Mesendoderm (in vitro differentiated cells): ENCODE results near the gene OPA1.
A peak's percentile ranks its signal among the peaks of the same experiment; 100 is the strongest.

Source experiments
- DNase-seq: peaks from one replicate; pipeline ENCODE4 v3.0.0; 2013
- H2AK5ac ChIP-seq: 2 replicates; pipeline ENCODE4 v1.6.1; 2013; ENCODE audit warnings: low read length, inconsistent platforms
- H2BK120ac ChIP-seq: 2 replicates; pipeline ENCODE4 v1.6.1; 2013; ENCODE audit warnings: low read depth, mild to moderate bottlenecking, low read length, moderate library complexity, mixed read lengths
- H2BK15ac ChIP-seq: replicated peaks from 2 replicates; pipeline ENCODE4 v1.6.1; 2013; ENCODE audit warnings: low read depth, mild to moderate bottlenecking, moderate library complexity
- H2BK5ac ChIP-seq: 2 replicates; pipeline ENCODE4 v1.6.1; 2013; ENCODE audit warnings: low read length, inconsistent platforms
- H3K18ac ChIP-seq: 2 replicates; pipeline ENCODE4 v1.6.1; 2013; ENCODE audit warnings: mild to moderate bottlenecking, low read length, mixed read lengths
- H3K23ac ChIP-seq: one replicate; pipeline ENCODE4 v1.6.1; 2013; ENCODE audit warnings: low read length
- H3K27ac ChIP-seq: 2 replicates; pipeline ENCODE4 v1.5.1; 2013; ENCODE audit warnings: low read depth, mild to moderate bottlenecking, inconsistent platforms, low read length, moderate library complexity
- H3K27me3 ChIP-seq: 2 replicates; pipeline ENCODE4 v1.6.1; 2013; ENCODE audit warnings: low read length, control low read depth, mild to moderate bottlenecking, inconsistent platforms; ENCODE audit not compliant: insufficient read depth, poor library complexity
- H3K36me3 ChIP-seq: 2 replicates; pipeline ENCODE4 v1.6.1; 2013; ENCODE audit warnings: low read length, inconsistent platforms; ENCODE audit not compliant: control insufficient read depth, insufficient read depth
- H3K4ac ChIP-seq: one replicate; pipeline ENCODE4 v1.6.1; 2013; ENCODE audit warnings: low read depth, mild to moderate bottlenecking, low read length, moderate library complexity
- H3K4me1 ChIP-seq: 2 replicates; pipeline ENCODE4 v1.6.1; 2013; ENCODE audit warnings: low read depth, low read length, inconsistent platforms; ENCODE audit not compliant: control insufficient read depth
- H3K4me2 ChIP-seq: 2 replicates; pipeline ENCODE4 v1.6.1; 2013; ENCODE audit warnings: low read length
- H3K4me3 ChIP-seq: 2 replicates; pipeline ENCODE4 v1.5.1; 2013; ENCODE audit warnings: mild to moderate bottlenecking, low read length
- H3K56ac ChIP-seq: one replicate; pipeline ENCODE4 v1.6.1; 2013; ENCODE audit warnings: low read length
- H3K79me1 ChIP-seq: 2 replicates; pipeline ENCODE4 v1.6.1; 2013; ENCODE audit warnings: low read length, inconsistent platforms
- H3K79me2 ChIP-seq: 2 replicates; pipeline ENCODE4 v1.6.1; 2013; ENCODE audit warnings: mild to moderate bottlenecking, low read length; ENCODE audit not compliant: control insufficient read depth, insufficient read depth
- H3K9ac ChIP-seq: 2 replicates; pipeline ENCODE4 v1.6.1; 2013; ENCODE audit warnings: low read length, inconsistent platforms
- H4K5ac ChIP-seq: one replicate; pipeline ENCODE4 v1.6.1; 2013; ENCODE audit warnings: low read length
- H4K8ac ChIP-seq: one replicate; pipeline ENCODE4 v1.6.1; 2013; ENCODE audit warnings: low read depth, mild to moderate bottlenecking, control low read depth, low read length, moderate library complexity
- WGBS: extraction: QIAGEN DNeasy Blood & Tissue Kit; methylation state at CpG from one replicate; pipeline ENCODE4 v1.1.7; 2013; ENCODE audit warnings: low lambda C conversion rate, missing lambda C conversion rate; ENCODE audit not compliant: insufficient coverage; ENCODE audit errors: extremely low coverage; 5-methylcytosine and 5-hydroxymethylcytosine counted together

Gene OPA1

GRCh38 chr3:193708270-193708669 lies 115.3 kb downstream of the OPA1 start:
- no peak for DNase-seq
- H3K4me1 ChIP-seq = no peaks in the 10 kb centered on the region
- no peak overlapping the region for H3K27ac ChIP-seq
- H3K36me3 ChIP-seq = no peaks in the 10 kb centered on the region
- no peak overlapping the region for H2BK5ac ChIP-seq
- H3K4me3 ChIP-seq = no peak overlapping the region
- H3K23ac ChIP-seq = no peak overlapping the region
- no peak overlapping the region for H3K9ac ChIP-seq
- H3K4me2 ChIP-seq = no peak overlapping the region
- H3K4ac ChIP-seq = no peak overlapping the region
- no peaks in the 10 kb centered on the region for H3K79me2 ChIP-seq
- no peak overlapping the region for H4K5ac ChIP-seq
- H3K18ac ChIP-seq = no peak overlapping the region
- H3K56ac ChIP-seq = no peak overlapping the region
- H4K8ac ChIP-seq = no peak overlapping the region
- H2AK5ac ChIP-seq = no peak overlapping the region
- H2BK15ac ChIP-seq = no peak overlapping the region
- no peaks in the 10 kb centered on the region for H3K27me3 ChIP-seq
- no CpG with 5 or more reads among the region's 3 CpGs for WGBS
- H3K79me1 ChIP-seq = no peaks in the 10 kb centered on the region
- no peak overlapping the region for H2BK120ac ChIP-seq

- H3K79me2 ChIP-seq = no peaks in the 10 kb centered on the region
- H3K18ac ChIP-seq = no peak overlapping the region
- no peak overlapping the region for H3K23ac ChIP-seq
- no peak overlapping the region for H3K9ac ChIP-seq
- no peak overlapping the region for H2BK15ac ChIP-seq
- no peaks in the 10 kb centered on the region for H3K79me1 ChIP-seq
- H3K36me3 ChIP-seq = no peaks in the 10 kb centered on the region
- no peak overlapping the region for H2BK5ac ChIP-seq
- no peak overlapping the region for H3K4me2 ChIP-seq
- H3K56ac ChIP-seq = peak overlapping the region; percentile 47
- no peak overlapping the region for H3K27ac ChIP-seq
- no peak overlapping the region for H3K4ac ChIP-seq
- no peak overlapping the region for H4K8ac ChIP-seq
- H3K4me1 ChIP-seq = no peaks in the 10 kb centered on the region
- H2AK5ac ChIP-seq = no peak overlapping the region
- WGBS = no CpG with 5 or more reads among the region's 18 CpGs
- no peak for DNase-seq
- H4K5ac ChIP-seq = no peak overlapping the region
- H3K27me3 ChIP-seq = no peaks in the 10 kb centered on the region
- H2BK120ac ChIP-seq = no peak overlapping the region
- no peak overlapping the region for H3K4me3 ChIP-seq
These were observed 117.5 kb downstream of the OPA1 start for GRCh38 chr3:193710286-193711165.

GRCh38 chr3:193711166-193711485 lies 118.1 kb downstream of the OPA1 start:
- Histone ChIP-seq H2AK5ac (no peak overlapping the region), H3K79me1 (no peaks in the 10 kb centered on the region), H2BK5ac (no peak overlapping the region), H2BK15ac (no peak overlapping the region), H3K36me3 (no peaks in the 10 kb centered on the region), H3K4me1 (no peaks in the 10 kb centered on the region), H3K27me3 (no peaks in the 10 kb centered on the region), H3K4me3 (no peak overlapping the region), H3K4me2 (no peak overlapping the region), H3K23ac (no peak overlapping the region), H3K18ac (no peak overlapping the region), H4K8ac (no peak overlapping the region), H3K79me2 (no peaks in the 10 kb centered on the region), H3K4ac (no peak overlapping the region), H2BK120ac (no peak overlapping the region), H3K9ac (no peak overlapping the region), H3K56ac (peak overlapping the region; percentile 47), H4K5ac (no peak overlapping the region), H3K27ac (no peak overlapping the region)
- no CpG with 5 or more reads among the region's 8 CpGs for WGBS
- no peak for DNase-seq

GRCh38 chr3:193711523-193711963 lies 118.5 kb downstream of the OPA1 start:
- DNase-seq = no peak
- no peak overlapping the region for H3K18ac ChIP-seq
- H3K4me1 ChIP-seq = no peaks in the 10 kb centered on the region
- no CpG with 5 or more reads among the region's 9 CpGs for WGBS
- no peak overlapping the region for H3K9ac ChIP-seq
- no peak overlapping the region for H3K4ac ChIP-seq
- H3K23ac ChIP-seq = no peak overlapping the region
- H4K5ac ChIP-seq = no peak overlapping the region
- H3K27me3 ChIP-seq = no peaks in the 10 kb centered on the region
- no peaks in the 10 kb centered on the region for H3K79me1 ChIP-seq
- no peak overlapping the region for H2AK5ac ChIP-seq
- no peak overlapping the region for H2BK5ac ChIP-seq
- no peak overlapping the region for H3K56ac ChIP-seq
- H3K4me2 ChIP-seq = no peak overlapping the region
- no peak overlapping the region for H3K27ac ChIP-seq
- no peak overlapping the region for H4K8ac ChIP-seq
- no peaks in the 10 kb centered on the region for H3K79me2 ChIP-seq
- no peak overlapping the region for H3K4me3 ChIP-seq
- no peak overlapping the region for H2BK15ac ChIP-seq
- H2BK120ac ChIP-seq = no peak overlapping the region
- H3K36me3 ChIP-seq = no peaks in the 10 kb centered on the region

GRCh38 chr3:193711964-193712598 lies 119.1 kb downstream of the OPA1 start:
- Histone ChIP-seq H2AK5ac (no peak overlapping the region), H3K4me1 (no peaks in the 10 kb centered on the region), H3K4me3 (no peak overlapping the region), H3K56ac (no peak overlapping the region), H3K18ac (no peak overlapping the region), H3K23ac (no peak overlapping the region), H3K79me1 (no peaks in the 10 kb centered on the region), H3K9ac (no peak overlapping the region), H3K79me2 (no peaks in the 10 kb centered on the region), H2BK120ac (no peak overlapping the region), H3K27me3 (no peaks in the 10 kb centered on the region), H4K5ac (no peak overlapping the region), H4K8ac (no peak overlapping the region), H2BK15ac (no peak overlapping the region), H3K4ac (no peak overlapping the region), H3K27ac (no peak overlapping the region), H3K4me2 (no peak overlapping the region), H2BK5ac (no peak overlapping the region), H3K36me3 (no peaks in the 10 kb centered on the region)
- no peak for DNase-seq
- no CpG with 5 or more reads among the region's 19 CpGs for WGBS
